A549 (cell line): ENCODE results near the gene DNM3. TPM values are rescaled to one million over a fixed set of nuclear protein-coding genes. Genes with fewer than 3 reads are reported as not detected.

ENCODE experiments used
- ATAC-seq, 2 experiments: fragments of 200-7000 bp in 1 of 2; fragments of >200 bp in 1 of 2; cut with Nextera tagmentation in 1 of 2; cut with Tn5 transposase in 1 of 2; 3 replicates each; pipeline versions ENCODE4 v1.8.0 to v1.9.1; 2018 to 2020; ENCODE audit warnings: mild to moderate bottlenecking in 1 of 2, moderate library complexity in 1 of 2
- CTCF ChIA-PET: fragments of 300-600 bp; sonication (Branson Sonifier 250); formaldehyde crosslinking; extraction: SDS; loops from one replicate; lab custom pipeline; 2021; ENCODE audit warnings: antibody characterized with exemption, inconsistent platforms; lab: Yijun Ruan, JAX
- POLR2A ChIA-PET: fragments of 350-600 bp; formaldehyde crosslinking; extraction: SDS; loops from one replicate; lab custom pipeline; 2021; ENCODE audit warnings: antibody characterized with exemption, inconsistent platforms; lab: Yijun Ruan, JAX
- DNase-seq, 2 experiments: peaks; one replicate each; pipeline versions ENCODE4 v3.0.0 to v3.0.0-alpha.2; 2011 to 2016; ENCODE audit warnings: low read depth in 1 of 2, low spot score in 1 of 2
- FAIRE-seq: peaks from 2 replicates; lab custom pipeline; 2011; peaks lifted over from hg19 to GRCh38; lab: Jason Lieb, UNC
- H3K27ac ChIP-seq, 2 experiments: fragments of >200 bp; sonication (Bioruptor Twin); formaldehyde crosslinking; 3 replicates each; pipeline ENCODE4 v1.5.1; 2016 to 2017
- H3K4me1 ChIP-seq: fragments of >200 bp; sonication (Bioruptor Twin); formaldehyde crosslinking; 3 replicates; pipeline ENCODE4 v1.6.1; 2016
- H3K4me2 ChIP-seq: fragments of >200 bp; sonication (Bioruptor Twin); formaldehyde crosslinking; 3 replicates; pipeline ENCODE4 v1.6.1; 2016
- H3K4me3 ChIP-seq: fragments of >200 bp; sonication (Bioruptor Twin); formaldehyde crosslinking; 3 replicates; pipeline ENCODE4 v1.5.1; 2016
- H3K9me3 ChIP-seq: fragments of >200 bp; sonication (Bioruptor Twin); formaldehyde crosslinking; 3 replicates; pipeline ENCODE4 v1.6.1; 2016
- BCL3 ChIP-seq: fragments of >200 bp; sonication (Bioruptor Twin); formaldehyde crosslinking; IDR thresholded peaks from 3 replicates; pipeline ENCODE4 v1.6.1; 2016
- CBX8 ChIP-seq: fragments of 200-600 bp; sonication (generic); IDR thresholded peaks from 2 replicates; pipeline ENCODE4 v1.6.1; 2016
- CHD4 ChIP-seq: fragments of 200-600 bp; sonication (generic); IDR thresholded peaks from 2 replicates; pipeline ENCODE4 v1.6.1; 2016; ENCODE audit warnings: antibody characterized with exemption, mild to moderate bottlenecking, borderline replicate concordance
- ESRRA ChIP-seq: fragments of 150-350 bp; IDR thresholded peaks from 2 replicates; pipeline ENCODE4 v1.6.1; 2014; ENCODE audit warnings: mild to moderate bottlenecking, low read length, borderline replicate concordance
- FOSL2 ChIP-seq, 2 experiments: fragments of 450-650 bp in 1 of 2; fragments of >200 bp in 1 of 2; sonication (Bioruptor Twin) in 1 of 2; formaldehyde crosslinking; IDR thresholded peaks; 2 replicates each; pipeline versions ENCODE4 v1.5.0 to v1.6.1; 2016 to 2020; ENCODE audit warnings: mild to moderate bottlenecking in 1 of 2, moderate library complexity in 1 of 2
- FOXS1 ChIP-seq: fragments of 250-450 bp; sonication (Bioruptor Pico); IDR thresholded peaks from 2 replicates; pipeline ENCODE4 v1.5.0; 2020; ENCODE audit warnings: mild to moderate bottlenecking, moderate library complexity
- GATA3 ChIP-seq: IDR thresholded peaks from 2 replicates; pipeline ENCODE4 v1.6.1; 2012; ENCODE audit warnings: borderline replicate concordance
- HES2 ChIP-seq: fragments of >200 bp; sonication (Bioruptor Twin); formaldehyde crosslinking; IDR thresholded peaks from 2 replicates; pipeline ENCODE4 v1.6.1; 2016
- HMGXB4 ChIP-seq: fragments of 250-450 bp; sonication (Bioruptor Pico); IDR thresholded peaks from 2 replicates; pipeline ENCODE4 v1.5.0; 2021; ENCODE audit warnings: mild to moderate bottlenecking, moderate library complexity, borderline replicate concordance
- HOXA7 ChIP-seq: fragments of 250-450 bp; sonication (Bioruptor Pico); IDR thresholded peaks from 2 replicates; pipeline ENCODE4 v1.5.0; 2020; ENCODE audit warnings: mild to moderate bottlenecking, moderate library complexity
- HOXB13 ChIP-seq: fragments of 250-450 bp; sonication (Bioruptor Pico); IDR thresholded peaks from 2 replicates; pipeline ENCODE4 v1.5.0; 2020; ENCODE audit warnings: low read depth, mild to moderate bottlenecking, moderate library complexity
- HOXB5 ChIP-seq: fragments of 250-450 bp; sonication (Bioruptor Pico); IDR thresholded peaks from 2 replicates; pipeline ENCODE4 v1.5.0; 2020; ENCODE audit warnings: mild to moderate bottlenecking, moderate library complexity
- JUN ChIP-seq, 2 experiments: fragments of >200 bp; sonication (Bioruptor Twin); formaldehyde crosslinking; IDR thresholded peaks; 2 replicates in 1 of 2; 3 replicates in 1 of 2; pipeline ENCODE4 v1.6.1; 2016 to 2017
- JUNB ChIP-seq: fragments of >200 bp; sonication (Bioruptor Twin); formaldehyde crosslinking; IDR thresholded peaks from 2 replicates; pipeline ENCODE4 v1.6.1; 2016
- KDM5A ChIP-seq: fragments of 200-600 bp; sonication (generic); IDR thresholded peaks from 2 replicates; pipeline ENCODE4 v1.6.1; 2016; ENCODE audit warnings: antibody characterized with exemption, mild to moderate bottlenecking
- MAFK ChIP-seq: fragments of 450-650 bp; IDR thresholded peaks from 2 replicates; pipeline ENCODE4 v1.6.1; 2014; ENCODE audit not compliant: partially characterized antibody
- MAX ChIP-seq: IDR thresholded peaks from 2 replicates; pipeline ENCODE4 v1.6.1; 2012
- MAZ ChIP-seq: fragments of 150-350 bp; IDR thresholded peaks from 2 replicates; pipeline ENCODE4 v1.6.1; 2014; ENCODE audit warnings: antibody characterized with exemption, low read depth, low read length, borderline replicate concordance
- NPAS2 ChIP-seq: fragments of 250-450 bp; sonication (Bioruptor Pico); IDR thresholded peaks from 2 replicates; pipeline ENCODE4 v1.8.0; 2022; ENCODE audit warnings: mild to moderate bottlenecking, moderate library complexity, borderline replicate concordance
- PBX3 ChIP-seq: IDR thresholded peaks from 2 replicates; pipeline ENCODE4 v1.6.1; 2012
- RAD21 ChIP-seq, 2 experiments: fragments of >200 bp in 1 of 2; sonication (Bioruptor Twin) in 1 of 2; formaldehyde crosslinking in 1 of 2; IDR thresholded peaks in 1 of 2; conservative IDR thresholded peaks in 1 of 2; 2 replicates in 1 of 2; 3 replicates in 1 of 2; pipeline ENCODE4 v1.6.1; 2012 to 2018; ENCODE audit warnings: inconsistent platforms in 1 of 2
- RARB ChIP-seq: fragments of 250-450 bp; sonication (Bioruptor Pico); IDR thresholded peaks from 2 replicates; pipeline ENCODE4 v1.8.0; 2021; ENCODE audit warnings: mild to moderate bottlenecking, moderate library complexity
- RCOR1 ChIP-seq: fragments of 150-350 bp; IDR thresholded peaks from 2 replicates; pipeline ENCODE4 v1.6.1; 2014; ENCODE audit warnings: antibody characterized with exemption, low read length, low read depth
- SREBF2 ChIP-seq: fragments of 450-650 bp; IDR thresholded peaks from 2 replicates; pipeline ENCODE4 v1.6.1; 2014; ENCODE audit warnings: mild to moderate bottlenecking, moderate library complexity
- TFCP2L1 ChIP-seq: fragments of 250-450 bp; sonication (Bioruptor Pico); IDR thresholded peaks from 2 replicates; pipeline ENCODE4 v1.5.0; 2021; ENCODE audit warnings: mild to moderate bottlenecking
- TP53 ChIP-seq: fragments of 250-450 bp; sonication (Bioruptor Pico); IDR thresholded peaks from 2 replicates; pipeline ENCODE4 v1.5.0; 2021; ENCODE audit warnings: mild to moderate bottlenecking, moderate library complexity
- USF2 ChIP-seq: fragments of 450-650 bp; IDR thresholded peaks from 2 replicates; pipeline ENCODE4 v1.6.1; 2014; ENCODE audit warnings: antibody characterized with exemption
- ZFP36 ChIP-seq: fragments of 450-650 bp; IDR thresholded peaks from 2 replicates; pipeline ENCODE4 v1.6.1; 2014; ENCODE audit warnings: borderline replicate concordance; ENCODE audit not compliant: partially characterized antibody
- ZNF302 ChIP-seq: fragments of 250-450 bp; sonication (Bioruptor Pico); IDR thresholded peaks from 2 replicates; pipeline ENCODE4 v1.9.0; 2021; ENCODE audit warnings: inconsistent platforms, mild to moderate bottlenecking, moderate library complexity
- WGBS: methylation state at CpG from one replicate; pipeline ENCODE4 v1.1.6; 2017; ENCODE audit errors: missing lambda C conversion rate; 5-methylcytosine and 5-hydroxymethylcytosine counted together
- polyA plus RNA-seq, 4 experiments: library from polyadenylated mRNA; depleted of rRNA in 3 of 4; stranded (reverse); fragments of >200 nt; fragmentation: RNase III in 1 of 4; extraction: RNeasy Plus Mini Kit Qiagen cat#74134 plus additional on column Dnase treatment in 1 of 4; gene quantifications; 2 replicates in 3 of 4; 3 replicates in 1 of 4; pipeline ENCODE4 v1.2.3, GENCODE V29; 2011 to 2017

The DNM3 gene
- polyA plus RNA-seq, 2 of the 4 experiments (the other 2 are of a cell fraction), result 0.57 to 1.5 TPM

- TF ChIP-seq HOXB5 (no peak), ZFP36 (no peak), MAFK (no peak), SREBF2 (no peak), TP53 (CRISPR knock-in tag) (no peak), MAZ (no peak), JUN (IDR thresholded peaks at IDR 0.05) (no peak), GATA3 (no peak)
- TF ChIP-seq, all 56 proteins: peak for 0
These were observed 228.2 kb downstream of the DNM3 start (continued) for GRCh38 chr1:172069534-172069933.

- no peak for DNase-seq
- TF ChIP-seq HMGXB4 (CRISPR knock-in tag) (no peak), RAD21 (conservative IDR thresholded peaks at IDR 0.05 in 1 of 2, IDR thresholded peaks at IDR 0.05 in 1 of 2) (no peak), RCOR1 (no peak), USF2 (no peak), SREBF2 (no peak), HES2 (no peak), ESRRA (no peak), ZNF302 (CRISPR knock-in tag) (no peak), FOXS1 (CRISPR knock-in tag) (no peak), RARB (no peak), HOXB13 (CRISPR knock-in tag) (no peak), KDM5A (no peak), MAX (no peak), TFCP2L1 (CRISPR knock-in tag) (no peak)
- Histone ChIP-seq H3K4me3 (no peak overlapping the region), H3K27ac (no peak overlapping the region), H3K4me2 (no peak overlapping the region), H3K4me1 (no peaks in the 10 kb centered on the region), H3K9me3 (no peaks in the 10 kb centered on the region)
- FAIRE-seq, result no peak
- POLR2A ChIA-PET, result no interaction called here
- CTCF ChIA-PET, result interaction anchor here (1.2 to 1.6 kb wide), 3 partner anchors 10 to 360 kb away, joined by 3 to 5 read pairs (median 4); no protein-coding TSS in a partner anchor
- ATAC-seq, result no peak
These were observed 228.8 kb downstream of the DNM3 start for GRCh38 chr1:172070055-172070454.

- WGBS, result 41% methylated on average over 2 of the region's 2 CpGs
- ChIA-PET CTCF (interaction anchor here (0.8 to 1.4 kb wide), 4 partner anchors 15 to 328 kb away, joined by 3 to 4 read pairs (median 3); no protein-coding TSS in a partner anchor), POLR2A (no interaction called here)
- Histone ChIP-seq H3K4me3 (no peak overlapping the region), H3K9me3 (no peaks in the 10 kb centered on the region), H3K4me1 (no peaks in the 10 kb centered on the region), H3K4me2 (no peak overlapping the region), H3K27ac (no peak overlapping the region)
- FAIRE-seq (no peak), DNase-seq (no peak), ATAC-seq (no peak)
- no peak for TF ChIP-seq GATA3
- no peak for TF ChIP-seq USF2
- TF ChIP-seq TP53 (CRISPR knock-in tag), result no peak
- TF ChIP-seq HMGXB4 (CRISPR knock-in tag), result no peak
- TF ChIP-seq NPAS2 (CRISPR knock-in tag), result no peak
- no peak for TF ChIP-seq CBX8
- no peak for TF ChIP-seq CHD4
- TF ChIP-seq HOXA7 (CRISPR knock-in tag), result no peak
- no peak for TF ChIP-seq BCL3
- no peak for TF ChIP-seq PBX3
- TF ChIP-seq JUNB, result no peak
- no peak for TF ChIP-seq FOSL2 (IDR thresholded peaks at IDR 0.05)
- TF ChIP-seq FOSL2 (CRISPR knock-in tag; IDR thresholded peaks at IDR 0.05), result no peak
These were observed 230.4 kb downstream of the DNM3 start for GRCh38 chr1:172071746-172072145.
